Liver (tissue), 9 donors: ENCODE results near the gene ZNF691. TPM values are rescaled to one million over a fixed set of nuclear protein-coding genes. Genes with fewer than 3 reads are reported as not detected.

ENCODE experiments used
- DNase-seq: peaks from one replicate; pipeline ENCODE4 v3.0.0-alpha.2; 2017; ENCODE audit warnings: low spot score
- H3K27ac ChIP-seq, 2 donors: one replicate each; pipeline ENCODE4 v1.7.0; 2013; ENCODE audit warnings: inconsistent platforms in 2 of 2, low read length in 2 of 2, control low read depth in 1 of 2, low read depth in 1 of 2, mild to moderate bottlenecking in 1 of 2
- H3K27me3 ChIP-seq, 4 donors: one replicate each; pipeline versions ENCODE4 v1.6.1 to v1.7.0; 2013; ENCODE audit warnings: low read length in 3 of 4, inconsistent platforms in 1 of 4, mild to moderate bottlenecking in 1 of 4, moderate library complexity in 1 of 4; ENCODE audit not compliant: control insufficient read depth in 4 of 4, insufficient read depth in 4 of 4
- H3K36me3 ChIP-seq, 4 donors: one replicate each; pipeline versions ENCODE4 v1.6.1 to v1.7.0; 2013; ENCODE audit warnings: low read length in 3 of 4, mild to moderate bottlenecking in 3 of 4, low read depth in 1 of 4, moderate library complexity in 1 of 4; ENCODE audit not compliant: control insufficient read depth in 4 of 4, insufficient read depth in 3 of 4
- H3K4me1 ChIP-seq, 4 donors: one replicate each; pipeline versions ENCODE4 v1.6.1 to v1.7.0; 2013; ENCODE audit warnings: low read length in 3 of 4, mild to moderate bottlenecking in 3 of 4, moderate library complexity in 1 of 4; ENCODE audit not compliant: control insufficient read depth in 4 of 4, insufficient read depth in 4 of 4
- H3K4me3 ChIP-seq, 3 donors: one replicate each; pipeline versions ENCODE4 v1.6.1 to v1.7.0; 2013; ENCODE audit warnings: low read length in 3 of 3, control low read depth in 1 of 3, low read depth in 1 of 3, mild to moderate bottlenecking in 1 of 3
- H3K9ac ChIP-seq, 2 donors: one replicate each; pipeline ENCODE4 v1.7.0; 2013; ENCODE audit warnings: low read length in 2 of 2, mild to moderate bottlenecking in 2 of 2, moderate library complexity in 2 of 2, control low read depth in 1 of 2, low read depth in 1 of 2
- H3K9me3 ChIP-seq, 4 donors: one replicate each; pipeline versions ENCODE4 v1.6.1 to v1.7.0; 2013; ENCODE audit warnings: low read length in 3 of 4; ENCODE audit not compliant: control insufficient read depth in 4 of 4
- EGR1 ChIP-seq, 2 donors: IDR thresholded peaks; 2 replicates each; pipeline ENCODE4 v1.6.1; 2016 to 2018; ENCODE audit warnings: antibody characterized with exemption in 2 of 2, low read depth in 2 of 2
- FOXA2 ChIP-seq: IDR thresholded peaks from 2 replicates; pipeline ENCODE4 v1.6.1; 2016; ENCODE audit warnings: antibody characterized with exemption
- GABPA ChIP-seq, 2 donors: IDR thresholded peaks in 1 of 2; conservative IDR thresholded peaks in 1 of 2; 2 replicates each; pipeline ENCODE4 v1.6.1; 2016; ENCODE audit warnings: antibody characterized with exemption in 2 of 2, mild to moderate bottlenecking in 1 of 2, moderate library complexity in 1 of 2
- HNF4G ChIP-seq: IDR thresholded peaks from 2 replicates; pipeline ENCODE4 v1.6.1; 2016; ENCODE audit warnings: antibody characterized with exemption
- RAD21 ChIP-seq, 2 donors: IDR thresholded peaks; 2 replicates each; pipeline ENCODE4 v1.6.1; 2016; ENCODE audit warnings: antibody characterized with exemption in 2 of 2, mild to moderate bottlenecking in 2 of 2
- RXRA ChIP-seq, 2 donors: IDR thresholded peaks; 2 replicates each; pipeline ENCODE4 v1.6.1; 2017 to 2018; ENCODE audit warnings: antibody characterized with exemption in 2 of 2, mild to moderate bottlenecking in 1 of 2
- SP1 ChIP-seq: IDR thresholded peaks from 2 replicates; pipeline ENCODE4 v1.6.1; 2018; ENCODE audit warnings: antibody characterized with exemption, mild to moderate bottlenecking
- TAF1 ChIP-seq: conservative IDR thresholded peaks from 2 replicates; pipeline ENCODE4 v1.6.1; 2016; ENCODE audit warnings: antibody characterized with exemption, mild to moderate bottlenecking
- WGBS: extraction: QIAGEN DNeasy Blood & Tissue Kit; methylation state at CpG from one replicate; pipeline ENCODE4 v1.1.7; 2013; 5-methylcytosine and 5-hydroxymethylcytosine counted together
- polyA plus RNA-seq, 2 donors: library from polyadenylated mRNA; stranded (reverse) in 1 of 2; unstranded in 1 of 2; fragments of 200-250 nt in 1 of 2; fragments of >200 nt in 1 of 2; fragmentation: Nextera tagmentation in 1 of 2; extraction: Ambion mirVana in 1 of 2; gene quantifications; one replicate each; pipeline versions ENCODE4 v1.2.1 to v1.2.3, GENCODE V29; 2013 to 2015
- total RNA-seq, 2 donors: library from RNA; depleted of rRNA; stranded (reverse); fragments of >200 nt; gene quantifications; one replicate each; pipeline ENCODE4 v1.2.3, GENCODE V29; 2014
- TF ChIP-seq, protein P1 (sequence below): IDR thresholded peaks from 2 replicates; pipeline ENCODE4 v1.6.1; 2016; ENCODE audit warnings: antibody characterized with exemption
- TF ChIP-seq, protein P2 (sequence below): IDR thresholded peaks from 2 replicates; pipeline ENCODE4 v1.6.1; 2016; ENCODE audit warnings: antibody characterized with exemption
- TF ChIP-seq, protein P3 (sequence below): IDR thresholded peaks from 2 replicates; pipeline ENCODE4 v1.6.1; 2016; ENCODE audit warnings: antibody characterized with exemption, mild to moderate bottlenecking
- donor health status: healthy.
- donor health status: healthy.
- donor health status: healthy.
- donor health status: healthy.
- donor health status: healthy.

ZNF691 gene
- total and polyA plus RNA-seq, 4 donors = 2.7 to 8.9 (median 5.5) TPM

DNA sequence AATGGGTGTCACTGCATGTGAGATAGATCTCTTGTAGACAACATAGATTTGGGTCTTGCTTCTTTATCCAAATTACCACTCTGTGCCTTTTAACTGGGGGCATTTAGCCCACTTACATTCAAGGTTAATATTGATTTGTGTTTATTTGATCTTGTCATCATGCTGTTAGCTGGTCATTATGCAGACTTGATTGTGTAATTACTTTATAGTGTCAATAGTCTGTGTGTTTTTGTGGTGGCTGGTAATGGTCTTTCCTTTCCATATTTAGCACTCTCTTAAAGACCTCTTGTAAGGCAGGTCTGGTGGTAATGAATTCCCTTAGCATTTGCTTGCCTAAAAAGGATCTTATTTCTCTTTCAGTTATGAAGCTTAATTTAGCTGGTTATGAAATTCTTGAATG lies 29.6 kb downstream of the ZNF691 start:
- DNase-seq = no peak
- no peak overlapping the region for H3K27ac ChIP-seq
- no peak overlapping the region for H3K9ac ChIP-seq
- H3K27me3 ChIP-seq = no peaks in the 10 kb centered on the region
- H3K4me1 ChIP-seq = peaks cover 0 to 11% (median 0%) of the 10 kb centered on the region in 4 donors
- no peaks in the 10 kb centered on the region for H3K36me3 ChIP-seq
- no peak for TF ChIP-seq RXRA (IDR thresholded peaks at IDR 0.05)
- peak; percentile 33 for TF ChIP-seq FOXA2
- no peaks in the 10 kb centered on the region for H3K9me3 ChIP-seq
- no peak overlapping the region for H3K4me3 ChIP-seq

DNA sequence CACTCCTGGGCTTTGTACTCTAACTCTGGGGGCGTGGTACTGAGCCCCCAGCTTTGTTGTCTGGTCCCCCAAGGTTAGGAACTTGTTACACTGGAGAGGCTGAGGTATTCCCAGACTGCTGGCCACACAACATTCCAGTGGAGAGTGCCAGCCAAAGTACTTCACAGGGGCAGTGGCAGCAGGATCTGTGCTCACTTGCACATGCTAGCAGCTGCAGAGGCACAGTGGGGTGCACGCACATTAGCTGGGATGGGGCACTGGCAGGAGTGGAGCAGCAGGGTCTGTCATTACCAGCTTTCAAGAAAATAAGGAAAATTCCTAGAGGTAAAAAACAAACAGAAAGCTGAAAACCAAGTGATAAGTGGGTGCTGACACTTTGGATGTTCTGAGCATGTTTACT lies 31.0 kb downstream of the ZNF691 start:
- Histone ChIP-seq H3K27me3 (no peaks in the 10 kb centered on the region), H3K4me3 (no peak overlapping the region), H3K4me1 (peaks cover 0 to 11% (median 0%) of the 10 kb centered on the region in 4 donors), H3K9me3 (no peaks in the 10 kb centered on the region), H3K27ac (no peak overlapping the region), H3K36me3 (no peaks in the 10 kb centered on the region), H3K9ac (no peak overlapping the region)
- 79% methylated on average over 2 of the region's 2 CpGs for WGBS
- no peak for DNase-seq
- TF ChIP-seq, protein P1, sequence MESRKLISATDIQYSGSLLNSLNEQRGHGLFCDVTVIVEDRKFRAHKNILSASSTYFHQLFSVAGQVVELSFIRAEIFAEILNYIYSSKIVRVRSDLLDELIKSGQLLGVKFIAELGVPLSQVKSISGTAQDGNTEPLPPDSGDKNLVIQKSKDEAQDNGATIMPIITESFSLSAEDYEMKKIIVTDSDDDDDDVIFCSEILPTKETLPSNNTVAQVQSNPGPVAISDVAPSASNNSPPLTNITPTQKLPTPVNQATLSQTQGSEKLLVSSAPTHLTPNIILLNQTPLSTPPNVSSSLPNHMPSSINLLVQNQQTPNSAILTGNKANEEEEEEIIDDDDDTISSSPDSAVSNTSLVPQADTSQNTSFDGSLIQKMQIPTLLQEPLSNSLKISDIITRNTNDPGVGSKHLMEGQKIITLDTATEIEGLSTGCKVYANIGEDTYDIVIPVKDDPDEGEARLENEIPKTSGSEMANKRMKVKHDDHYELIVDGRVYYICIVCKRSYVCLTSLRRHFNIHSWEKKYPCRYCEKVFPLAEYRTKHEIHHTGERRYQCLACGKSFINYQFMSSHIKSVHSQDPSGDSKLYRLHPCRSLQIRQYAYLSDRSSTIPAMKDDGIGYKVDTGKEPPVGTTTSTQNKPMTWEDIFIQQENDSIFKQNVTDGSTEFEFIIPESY = no peak
- TF ChIP-seq, protein P2, sequence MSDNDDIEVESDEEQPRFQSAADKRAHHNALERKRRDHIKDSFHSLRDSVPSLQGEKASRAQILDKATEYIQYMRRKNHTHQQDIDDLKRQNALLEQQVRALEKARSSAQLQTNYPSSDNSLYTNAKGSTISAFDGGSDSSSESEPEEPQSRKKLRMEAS = no peak
- TF ChIP-seq HNF4G (no peak), EGR1 (IDR thresholded peaks at IDR 0.05; ENCODE audit: low read depth in 2 of 2) (no peak), TAF1 (no peak), RAD21 (IDR thresholded peaks at IDR 0.05) (no peak), SP1 (no peak), RXRA (IDR thresholded peaks at IDR 0.05) (no peak)

DNA sequence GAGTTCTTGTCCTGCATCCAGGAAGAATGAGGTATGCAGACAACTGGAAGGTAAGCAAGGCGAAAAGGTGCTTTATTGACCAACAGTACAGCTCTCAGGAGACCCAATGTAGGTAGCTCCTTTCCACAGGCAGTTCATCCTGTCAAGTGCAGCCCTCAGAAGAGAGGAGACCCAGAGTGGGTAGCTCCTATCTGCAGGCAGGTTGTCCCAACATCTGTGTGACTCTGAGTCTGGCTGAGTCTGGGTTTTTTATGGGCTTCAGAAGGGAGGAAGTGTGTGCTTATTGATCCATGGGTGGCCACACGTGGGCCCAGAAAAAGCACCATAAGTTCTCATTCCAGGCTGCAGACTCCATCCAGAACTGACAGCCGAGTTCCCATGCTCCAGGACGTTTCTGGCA lies 34.0 kb downstream of the ZNF691 start:
- no peak overlapping the region for H3K27ac ChIP-seq
- H3K4me3 ChIP-seq = no peak overlapping the region
- TF ChIP-seq GABPA (IDR thresholded peaks at IDR 0.05 in 1 of 2, conservative IDR thresholded peaks at IDR 0.05 in 1 of 2) (no peak), HNF4G (no peak)
- TF ChIP-seq, protein P2 = no peak
- TF ChIP-seq, protein P3, sequence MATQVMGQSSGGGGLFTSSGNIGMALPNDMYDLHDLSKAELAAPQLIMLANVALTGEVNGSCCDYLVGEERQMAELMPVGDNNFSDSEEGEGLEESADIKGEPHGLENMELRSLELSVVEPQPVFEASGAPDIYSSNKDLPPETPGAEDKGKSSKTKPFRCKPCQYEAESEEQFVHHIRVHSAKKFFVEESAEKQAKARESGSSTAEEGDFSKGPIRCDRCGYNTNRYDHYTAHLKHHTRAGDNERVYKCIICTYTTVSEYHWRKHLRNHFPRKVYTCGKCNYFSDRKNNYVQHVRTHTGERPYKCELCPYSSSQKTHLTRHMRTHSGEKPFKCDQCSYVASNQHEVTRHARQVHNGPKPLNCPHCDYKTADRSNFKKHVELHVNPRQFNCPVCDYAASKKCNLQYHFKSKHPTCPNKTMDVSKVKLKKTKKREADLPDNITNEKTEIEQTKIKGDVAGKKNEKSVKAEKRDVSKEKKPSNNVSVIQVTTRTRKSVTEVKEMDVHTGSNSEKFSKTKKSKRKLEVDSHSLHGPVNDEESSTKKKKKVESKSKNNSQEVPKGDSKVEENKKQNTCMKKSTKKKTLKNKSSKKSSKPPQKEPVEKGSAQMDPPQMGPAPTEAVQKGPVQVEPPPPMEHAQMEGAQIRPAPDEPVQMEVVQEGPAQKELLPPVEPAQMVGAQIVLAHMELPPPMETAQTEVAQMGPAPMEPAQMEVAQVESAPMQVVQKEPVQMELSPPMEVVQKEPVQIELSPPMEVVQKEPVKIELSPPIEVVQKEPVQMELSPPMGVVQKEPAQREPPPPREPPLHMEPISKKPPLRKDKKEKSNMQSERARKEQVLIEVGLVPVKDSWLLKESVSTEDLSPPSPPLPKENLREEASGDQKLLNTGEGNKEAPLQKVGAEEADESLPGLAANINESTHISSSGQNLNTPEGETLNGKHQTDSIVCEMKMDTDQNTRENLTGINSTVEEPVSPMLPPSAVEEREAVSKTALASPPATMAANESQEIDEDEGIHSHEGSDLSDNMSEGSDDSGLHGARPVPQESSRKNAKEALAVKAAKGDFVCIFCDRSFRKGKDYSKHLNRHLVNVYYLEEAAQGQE = no peak
- H3K27me3 ChIP-seq = no peaks in the 10 kb centered on the region
- H3K9ac ChIP-seq = no peak overlapping the region
- H3K36me3 ChIP-seq = no peaks in the 10 kb centered on the region
- 69% methylated on average over 4 of the region's 4 CpGs for WGBS
- H3K4me1 ChIP-seq = peaks cover 0 to 11% (median 0%) of the 10 kb centered on the region in 4 donors
- H3K9me3 ChIP-seq = no peaks in the 10 kb centered on the region
- no peak for DNase-seq
